GM12875 (cell line): ENCODE measurements around the gene GALK1.
A peak's percentile ranks its signal among the peaks of the same experiment; 100 is the strongest.
"Not testable (repeated sequence)": the region's sequence is repeated elsewhere in the genome, so short reads cannot be mapped to it uniquely, and the experiment has no call there.

Experiments used
- H3K4me3 ChIP-seq: one replicate; pipeline ENCODE4 v1.5.1; 2011; ENCODE audit warnings: low read depth, low read length, control low read depth
- CTCF ChIP-seq: IDR thresholded peaks from 2 replicates; pipeline ENCODE4 v1.5.1; 2011; ENCODE audit warnings: low read depth, mild to moderate bottlenecking, control low read depth, inconsistent platforms, low read length, moderate library complexity, borderline replicate concordance; ENCODE audit not compliant: insufficient read depth

GALK1 gene

DNA sequence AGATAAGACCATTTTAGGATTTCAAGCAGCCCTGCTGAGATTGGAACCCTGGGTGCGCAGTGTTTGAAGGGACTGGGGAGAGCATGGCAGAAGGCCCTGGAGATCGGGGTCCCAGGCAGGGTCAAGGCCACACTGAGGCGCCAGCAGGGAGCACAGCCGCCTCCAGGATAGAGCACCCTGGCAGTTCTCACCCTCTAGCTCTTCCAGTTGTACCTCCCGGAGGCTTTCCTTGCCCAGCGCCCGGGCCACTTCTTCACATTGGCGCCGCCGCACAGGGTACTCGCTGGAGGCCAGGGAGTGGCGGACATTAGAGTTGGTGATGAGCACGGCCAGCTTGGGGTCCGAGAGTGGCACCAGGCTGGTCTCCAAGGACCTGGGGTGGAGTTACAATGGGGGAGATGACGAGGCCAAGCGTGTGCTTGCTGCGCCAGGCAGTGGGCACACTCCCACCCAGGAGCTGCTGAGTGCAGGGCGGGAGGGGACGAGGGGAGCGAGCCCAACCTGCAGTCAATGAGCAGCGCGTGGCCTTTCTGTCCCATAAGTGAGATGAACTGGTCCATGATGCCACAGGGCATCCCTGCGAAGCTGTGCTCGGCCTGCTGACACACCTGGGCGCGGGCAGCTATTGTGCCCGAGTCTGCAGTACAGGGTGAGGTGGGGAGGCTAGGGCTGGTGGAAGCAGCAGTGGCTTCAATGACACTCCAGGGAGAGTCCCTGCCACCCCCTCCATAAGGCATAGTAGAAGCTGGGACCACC, 2.3 kb downstream of the GALK1 start:
- no peak overlapping the region for H3K4me3 ChIP-seq
- no peak for TF ChIP-seq CTCF

- H3K4me3 ChIP-seq: not testable (repeated sequence)
Measured at GRCh38 chr17:75759978-75760640, 4.9 kb downstream of the GALK1 start.

GRCh38 chr17:75759457-75759856, 5.5 kb downstream of the GALK1 start:
- H3K4me3 ChIP-seq: no peak overlapping the region
- no peak for TF ChIP-seq CTCF

GRCh38 chr17:75758131-75758905, 6.7 kb downstream of the GALK1 start:
- TF ChIP-seq CTCF: peak; percentile 20; the same call in 1 of the 2 replicates
- H3K4me3 ChIP-seq: no peak overlapping the region

- no peak overlapping the region for H3K4me3 ChIP-seq
- TF ChIP-seq CTCF: no peak
Measured at GRCh38 chr17:75757086-75757681, 7.8 kb downstream of the GALK1 start.

DNA sequence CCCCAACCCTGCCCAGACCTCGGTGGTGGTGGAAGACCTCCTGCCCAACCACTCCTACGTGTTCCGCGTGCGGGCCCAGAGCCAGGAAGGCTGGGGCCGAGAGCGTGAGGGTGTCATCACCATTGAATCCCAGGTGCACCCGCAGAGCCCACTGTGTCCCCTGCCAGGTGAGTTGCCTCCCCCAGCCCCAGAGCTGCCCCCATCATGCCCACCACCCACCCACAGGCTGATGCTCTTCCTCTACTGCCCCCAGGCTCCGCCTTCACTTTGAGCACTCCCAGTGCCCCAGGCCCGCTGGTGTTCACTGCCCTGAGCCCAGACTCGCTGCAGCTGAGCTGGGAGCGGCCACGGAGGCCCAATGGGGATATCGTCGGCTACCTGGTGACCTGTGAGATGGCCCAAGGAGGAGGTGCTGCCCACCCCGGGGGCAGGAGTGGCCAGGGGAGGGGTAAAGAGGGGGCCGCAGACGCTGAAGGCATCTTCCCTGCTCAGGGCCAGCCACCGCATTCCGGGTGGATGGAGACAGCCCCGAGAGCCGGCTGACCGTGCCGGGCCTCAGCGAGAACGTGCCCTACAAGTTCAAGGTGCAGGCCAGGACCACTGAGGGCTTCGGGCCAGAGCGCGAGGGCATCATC, 8.4 kb downstream of the GALK1 start:
- no peak overlapping the region for H3K4me3 ChIP-seq
- no peak for TF ChIP-seq CTCF

- no peak overlapping the region for H3K4me3 ChIP-seq
- no peak for TF ChIP-seq CTCF
Measured at GRCh38 chr17:75755990-75756389, 9.0 kb downstream of the GALK1 start.
